ENCODE results near the gene KCNIP4. TPM values are rescaled to one million over a fixed set of nuclear protein-coding genes. Genes with fewer than 3 reads are reported as not detected.

KCNIP4 gene
- total and polyA plus RNA-seq, 10 donors: not detected

DNA sequence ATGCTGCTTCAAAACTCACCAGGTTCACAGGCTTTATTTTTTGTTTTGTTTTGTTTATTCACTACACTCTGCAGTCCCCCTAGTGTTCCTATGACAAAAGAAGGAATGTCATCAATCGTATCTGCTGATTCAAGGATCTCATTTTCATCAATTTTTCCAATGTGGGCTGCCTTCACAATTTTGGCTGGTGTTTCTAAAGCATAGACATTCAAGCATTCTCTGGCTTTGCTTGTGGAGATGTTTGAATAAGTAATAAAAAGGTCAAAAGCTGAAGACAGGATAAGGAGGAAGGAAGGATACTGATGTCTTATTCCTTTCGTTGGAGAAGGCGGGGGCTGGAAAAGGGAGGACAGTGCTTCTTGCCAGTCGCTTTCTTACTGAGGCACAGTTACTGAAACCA lies 12.2 kb upstream of the KCNIP4 start:
- H3K4me3 ChIP-seq: no peak overlapping the region
- TF ChIP-seq POLR2A (IDR thresholded peaks at IDR 0.05): no peak
- no peak for TF ChIP-seq POLR2AphosphoS5 (IDR thresholded peaks at IDR 0.05)
- TF ChIP-seq, protein P1, sequence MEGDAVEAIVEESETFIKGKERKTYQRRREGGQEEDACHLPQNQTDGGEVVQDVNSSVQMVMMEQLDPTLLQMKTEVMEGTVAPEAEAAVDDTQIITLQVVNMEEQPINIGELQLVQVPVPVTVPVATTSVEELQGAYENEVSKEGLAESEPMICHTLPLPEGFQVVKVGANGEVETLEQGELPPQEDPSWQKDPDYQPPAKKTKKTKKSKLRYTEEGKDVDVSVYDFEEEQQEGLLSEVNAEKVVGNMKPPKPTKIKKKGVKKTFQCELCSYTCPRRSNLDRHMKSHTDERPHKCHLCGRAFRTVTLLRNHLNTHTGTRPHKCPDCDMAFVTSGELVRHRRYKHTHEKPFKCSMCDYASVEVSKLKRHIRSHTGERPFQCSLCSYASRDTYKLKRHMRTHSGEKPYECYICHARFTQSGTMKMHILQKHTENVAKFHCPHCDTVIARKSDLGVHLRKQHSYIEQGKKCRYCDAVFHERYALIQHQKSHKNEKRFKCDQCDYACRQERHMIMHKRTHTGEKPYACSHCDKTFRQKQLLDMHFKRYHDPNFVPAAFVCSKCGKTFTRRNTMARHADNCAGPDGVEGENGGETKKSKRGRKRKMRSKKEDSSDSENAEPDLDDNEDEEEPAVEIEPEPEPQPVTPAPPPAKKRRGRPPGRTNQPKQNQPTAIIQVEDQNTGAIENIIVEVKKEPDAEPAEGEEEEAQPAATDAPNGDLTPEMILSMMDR (IDR thresholded peaks at IDR 0.05 in 8 of 11, conservative IDR thresholded peaks at IDR 0.05 in 3 of 11): no peak
- 69 to 78% (median 76%) methylated on average over 4 of the region's 4 CpGs for WGBS, 5 donors

DNA sequence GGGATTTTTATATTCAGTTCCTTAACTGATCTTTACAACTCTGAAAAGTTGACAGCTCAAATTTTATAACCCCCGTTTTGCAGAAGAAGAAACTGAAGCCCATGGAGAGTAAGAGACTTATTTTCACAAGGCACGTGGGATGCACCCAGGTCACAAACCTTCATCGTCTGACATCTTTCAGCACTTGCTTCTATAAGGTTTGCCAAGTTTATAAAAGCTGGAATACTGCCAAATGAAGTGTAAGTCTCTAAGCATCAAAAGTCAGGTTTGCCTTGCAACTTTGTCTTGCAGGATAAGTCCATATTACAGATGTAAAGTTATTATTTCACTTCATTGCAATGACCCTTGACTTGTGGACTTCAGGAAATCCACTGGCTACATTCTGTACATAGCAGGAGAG lies 6.3 kb upstream of the KCNIP4 start:
- intact Hi-C loops (cut with DNase I; ENCODE audit: low total_unique reads): no loop called here

More for the DNA sequence above, 12.2 kb upstream of the KCNIP4 start:
- Histone ChIP-seq H3K27me3 (replicated peaks in 1 of 7) (no peaks in the 10 kb centered on the region), H3K27ac (no peak overlapping the region), H3K9me3 (no peaks in the 10 kb centered on the region), H3K4me1 (no peaks in the 10 kb centered on the region), H3K36me3 (no peaks in the 10 kb centered on the region)
- DNase-seq: no peak
- intact Hi-C loops (cut with DNase I; ENCODE audit: low total_unique reads): no loop called here

DNA sequence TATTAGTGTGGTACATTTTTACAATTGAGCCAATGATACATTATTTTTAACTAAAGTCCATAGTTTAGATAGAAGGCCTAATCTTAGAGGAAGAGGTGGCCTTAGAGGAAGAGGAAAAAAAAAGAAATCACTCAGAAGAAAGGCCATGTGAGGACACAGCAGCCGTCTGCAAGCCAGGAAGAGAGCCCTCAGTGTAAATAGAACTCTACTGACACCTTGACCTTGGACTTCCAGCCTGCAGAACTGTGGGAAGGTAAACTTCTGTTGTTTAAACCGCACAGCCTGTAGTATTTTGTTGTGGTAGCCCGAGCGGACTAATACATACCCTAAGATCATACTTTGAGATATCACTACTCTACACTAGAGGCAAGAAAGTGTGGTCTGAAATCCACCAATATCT lies 5.1 kb upstream of the KCNIP4 start:
- DNase-seq: no peak
- WGBS, 5 donors: 43 to 56% (median 50%) methylated on average over 4 of the region's 4 CpGs
- Histone ChIP-seq H3K4me1 (peaks cover 0 to 9% (median 0%) of the 10 kb centered on the region in 6 donors), H3K9me3 (no peaks in the 10 kb centered on the region), H3K27me3 (replicated peaks in 1 of 7) (peaks cover 0 to 18% (median 0%) of the 10 kb centered on the region in 7 donors), H3K27ac (no peak overlapping the region), H3K4me3 (no peak overlapping the region), H3K36me3 (no peaks in the 10 kb centered on the region)
- intact Hi-C loops (cut with DNase I; ENCODE audit: low total_unique reads): no loop called here
- TF ChIP-seq, protein P1 (IDR thresholded peaks at IDR 0.05 in 8 of 11, conservative IDR thresholded peaks at IDR 0.05 in 3 of 11): no peak
- no peak for TF ChIP-seq POLR2AphosphoS5 (IDR thresholded peaks at IDR 0.05)

More for the DNA sequence above, 6.3 kb upstream of the KCNIP4 start:
- 36 to 58% (median 46%) methylated on average over 3 of the region's 3 CpGs for WGBS, 5 donors
- no peak for DNase-seq
- no peak overlapping the region for H3K4me3 ChIP-seq
- H3K4me1 ChIP-seq: peaks cover 0 to 6% (median 0%) of the 10 kb centered on the region in 6 donors
- H3K36me3 ChIP-seq: no peaks in the 10 kb centered on the region
- TF ChIP-seq POLR2AphosphoS5 (IDR thresholded peaks at IDR 0.05) (no peak), POLR2A (IDR thresholded peaks at IDR 0.05) (no peak)
- TF ChIP-seq, protein P1 (IDR thresholded peaks at IDR 0.05 in 8 of 11, conservative IDR thresholded peaks at IDR 0.05 in 3 of 11): no peak
- no peaks in the 10 kb centered on the region for H3K9me3 ChIP-seq
- no peak overlapping the region for H3K27ac ChIP-seq
- H3K27me3 ChIP-seq (replicated peaks in 1 of 7): peaks cover 0 to 8% (median 0%) of the 10 kb centered on the region in 7 donors

DNA sequence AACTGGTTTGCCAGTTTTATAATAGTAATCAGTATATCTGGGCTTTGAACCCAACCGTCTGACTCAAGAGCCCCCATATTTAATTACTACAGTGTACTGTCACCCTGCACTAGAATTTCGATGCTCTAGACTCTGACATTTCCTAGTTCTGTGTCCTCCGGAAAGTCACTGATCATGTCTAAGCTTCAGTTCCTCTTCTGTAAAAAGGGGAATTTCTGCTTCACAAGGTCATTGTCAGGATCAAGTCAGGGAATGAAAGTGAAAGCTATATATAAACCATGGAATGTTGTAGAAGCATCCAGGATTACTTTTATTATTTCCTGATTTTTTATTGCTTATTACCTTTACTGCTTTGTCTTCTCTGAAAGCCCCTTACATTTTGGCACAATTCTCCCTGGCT lies 4.0 kb upstream of the KCNIP4 start:
- intact Hi-C loops (cut with DNase I; ENCODE audit: low total_unique reads): no loop called here
- DNase-seq: no peak
- no peaks in the 10 kb centered on the region for H3K36me3 ChIP-seq
- H3K4me1 ChIP-seq: peaks cover 0 to 15% (median 3%) of the 10 kb centered on the region in 6 donors
- H3K4me3 ChIP-seq: no peak overlapping the region
- H3K27me3 ChIP-seq (replicated peaks in 1 of 7): peaks cover 0 to 29% (median 8%) of the 10 kb centered on the region in 7 donors
- peaks cover 0 to 4% (median 0%) of the 10 kb centered on the region in 8 donors for H3K9me3 ChIP-seq
- WGBS, 5 donors: 16 to 27% (median 21%) methylated on average over 3 of the region's 3 CpGs
- TF ChIP-seq POLR2AphosphoS5 (IDR thresholded peaks at IDR 0.05): no peak
- TF ChIP-seq, protein P1 (IDR thresholded peaks at IDR 0.05 in 8 of 11, conservative IDR thresholded peaks at IDR 0.05 in 3 of 11): no peak
- TF ChIP-seq POLR2A (IDR thresholded peaks at IDR 0.05): no peak
- H3K27ac ChIP-seq: no peak overlapping the region
